EH (cell line): ENCODE data around the gene IQCN.

Experiments used
- DNase-seq: peaks from one replicate; pipeline ENCODE4 v3.0.0-alpha.2; 2015; ENCODE audit warnings: low read depth

The IQCN gene

DNA sequence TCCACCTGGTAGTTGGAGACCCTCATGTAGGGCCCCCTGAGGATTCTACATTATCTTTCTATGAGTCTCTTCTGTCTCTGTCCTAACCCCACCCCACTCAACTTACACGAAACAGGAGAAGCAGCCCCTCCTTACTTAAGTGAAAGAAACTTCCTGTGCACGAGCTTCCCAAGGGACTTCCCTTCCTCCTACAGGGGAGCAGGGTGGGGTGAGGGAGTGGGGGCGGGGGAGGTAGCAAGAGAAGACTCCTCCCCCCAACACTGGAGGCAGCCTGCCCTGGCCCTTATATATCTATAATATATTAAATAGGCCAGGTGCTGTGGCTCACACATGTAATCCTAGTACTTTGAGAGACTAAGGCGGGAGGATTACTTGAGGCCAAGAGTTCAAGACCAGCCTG, 42.5 kb downstream of the IQCN start:
- no peak for DNase-seq

DNA sequence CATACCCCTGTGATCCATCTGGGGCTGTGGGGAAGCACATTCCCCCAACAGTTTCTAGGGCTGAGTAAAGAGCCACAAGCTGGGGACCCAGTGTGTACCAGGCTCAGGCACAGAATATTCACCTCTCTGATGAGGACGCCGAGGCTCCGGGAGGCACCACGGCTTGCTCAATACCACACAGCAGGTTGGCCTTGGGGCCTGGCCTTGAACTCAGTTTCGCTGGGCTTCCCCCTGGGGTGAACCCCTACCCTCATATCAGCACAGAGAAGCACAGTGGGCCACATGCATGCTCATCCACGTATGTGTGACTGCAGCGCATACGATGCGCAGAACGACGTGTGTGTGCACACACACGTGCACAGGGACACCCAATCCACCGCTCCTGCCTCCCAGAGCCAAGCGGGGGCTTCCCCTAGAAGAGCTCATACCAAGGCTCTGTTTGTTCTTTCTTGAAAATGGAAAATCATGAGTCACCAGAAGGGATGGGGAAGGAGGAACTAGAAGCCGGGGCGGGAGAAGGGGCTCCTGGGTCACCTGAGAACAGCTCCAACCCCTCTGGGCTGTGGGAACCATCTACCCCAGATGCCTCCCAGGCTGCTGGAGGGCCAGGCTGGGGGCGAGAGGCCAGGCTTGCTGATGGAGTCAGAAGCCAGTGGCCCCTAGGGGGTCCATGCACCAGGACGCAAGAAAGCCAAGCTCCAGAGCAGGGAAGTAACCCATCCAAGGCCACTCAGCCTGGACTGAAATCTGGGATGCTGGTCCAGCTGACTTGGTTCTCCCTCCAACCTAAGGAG, 43.1 kb downstream of the IQCN start:
- DNase-seq, result no peak

DNA sequence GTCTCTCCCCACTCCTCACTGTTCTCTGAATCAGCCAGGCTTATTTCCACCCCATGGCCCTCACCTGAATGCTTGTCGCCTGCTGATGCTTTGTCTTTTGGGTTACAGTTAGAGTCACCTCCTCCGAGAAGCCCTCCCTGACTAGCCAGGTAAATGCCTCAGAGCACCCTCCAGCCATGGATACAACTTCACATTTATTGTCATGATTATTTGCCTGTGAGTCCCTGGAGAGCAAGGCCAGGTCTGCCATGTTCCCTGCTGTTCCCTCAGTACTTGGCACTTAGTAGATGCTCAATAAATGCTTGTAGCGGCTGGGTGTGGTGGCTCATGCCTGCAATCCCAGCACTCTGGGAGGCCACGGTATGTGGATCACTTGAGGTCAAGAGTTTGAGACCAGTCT, 44.3 kb downstream of the IQCN start:
- DNase-seq, result no peak

DNA sequence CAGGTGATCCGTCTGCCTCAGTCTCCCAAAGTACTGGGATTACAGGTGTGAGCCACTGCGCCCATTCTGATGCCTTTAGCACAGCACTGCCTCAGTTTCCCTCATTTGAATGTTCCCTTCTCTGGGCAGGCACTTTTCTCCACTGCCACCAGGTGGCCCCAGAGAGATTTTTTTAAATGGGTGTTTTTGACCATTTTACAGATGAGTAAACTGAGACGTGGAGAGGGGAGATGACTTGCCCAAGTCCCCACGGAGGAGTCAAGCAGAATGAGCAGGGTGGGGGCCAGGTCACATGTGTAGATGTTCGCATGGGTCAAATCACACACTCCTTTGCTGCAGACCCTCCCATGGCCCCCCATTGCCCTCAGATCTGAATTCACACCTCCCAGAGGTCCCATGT, 44.8 kb downstream of the IQCN start:
- no peak for DNase-seq

DNA sequence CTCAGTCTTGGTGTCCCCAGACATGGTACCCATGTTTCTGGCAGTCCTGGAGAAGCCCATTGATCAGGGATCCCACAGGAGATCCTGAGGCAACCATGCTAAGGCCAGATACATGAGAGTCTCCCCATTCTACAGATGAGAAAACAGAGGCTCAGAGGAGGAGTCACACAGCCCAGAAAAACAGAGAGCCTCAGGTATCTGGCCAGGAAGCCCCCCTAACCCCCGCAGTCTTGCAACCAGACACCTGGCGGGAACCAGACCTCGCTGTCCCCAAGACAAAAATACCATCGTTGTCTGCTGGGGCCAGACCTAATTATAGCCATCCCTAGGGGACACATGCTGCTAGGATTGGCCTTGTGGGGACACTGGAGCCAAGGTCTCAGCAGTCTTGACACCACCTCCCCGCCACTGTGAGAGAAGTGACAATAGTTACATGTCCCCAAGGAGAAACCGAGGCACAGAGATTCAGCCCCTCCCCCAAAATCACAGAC, 46.4 kb downstream of the IQCN start:
- DNase-seq, result no peak

DNA sequence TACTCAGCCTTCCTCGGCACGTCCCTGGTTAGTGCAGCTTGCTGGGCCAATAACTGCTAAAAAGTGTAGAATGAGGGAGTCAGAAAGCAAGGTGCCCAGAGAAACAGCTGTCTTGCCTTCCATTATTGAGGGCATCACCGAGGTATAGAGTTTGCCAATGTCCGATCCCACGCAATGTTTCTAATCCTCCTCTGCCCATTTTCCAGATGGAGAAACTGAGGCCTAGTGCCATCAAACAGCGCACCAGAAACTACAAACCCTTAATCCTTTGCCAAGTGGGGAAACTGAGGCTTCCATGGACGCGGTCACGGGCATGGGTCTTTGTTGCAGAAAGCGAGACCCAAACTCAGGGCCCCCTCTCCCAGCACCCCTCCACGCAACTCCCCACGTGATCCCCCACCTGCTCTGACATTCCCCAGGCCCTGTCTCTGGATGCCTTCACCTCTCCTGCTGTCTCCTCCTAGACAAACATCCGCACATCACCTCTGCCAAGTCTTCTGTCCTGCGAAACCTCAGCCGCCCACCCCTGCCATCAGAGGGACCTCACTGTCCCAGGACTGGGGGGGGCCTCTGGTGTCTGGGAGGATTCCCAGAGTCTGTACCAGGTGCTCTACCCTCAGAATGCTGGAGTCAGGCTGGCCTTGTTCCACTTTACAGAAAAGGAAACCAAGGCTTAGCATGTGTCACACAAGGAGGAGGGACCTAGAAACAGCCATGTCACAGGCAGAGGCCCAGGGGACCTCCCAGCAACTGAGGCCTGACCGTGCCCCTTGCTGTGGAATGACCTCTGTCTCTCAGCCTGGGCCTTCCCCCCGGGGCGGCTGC, 47.1 kb downstream of the IQCN start:
- DNase-seq, result no peak

DNA sequence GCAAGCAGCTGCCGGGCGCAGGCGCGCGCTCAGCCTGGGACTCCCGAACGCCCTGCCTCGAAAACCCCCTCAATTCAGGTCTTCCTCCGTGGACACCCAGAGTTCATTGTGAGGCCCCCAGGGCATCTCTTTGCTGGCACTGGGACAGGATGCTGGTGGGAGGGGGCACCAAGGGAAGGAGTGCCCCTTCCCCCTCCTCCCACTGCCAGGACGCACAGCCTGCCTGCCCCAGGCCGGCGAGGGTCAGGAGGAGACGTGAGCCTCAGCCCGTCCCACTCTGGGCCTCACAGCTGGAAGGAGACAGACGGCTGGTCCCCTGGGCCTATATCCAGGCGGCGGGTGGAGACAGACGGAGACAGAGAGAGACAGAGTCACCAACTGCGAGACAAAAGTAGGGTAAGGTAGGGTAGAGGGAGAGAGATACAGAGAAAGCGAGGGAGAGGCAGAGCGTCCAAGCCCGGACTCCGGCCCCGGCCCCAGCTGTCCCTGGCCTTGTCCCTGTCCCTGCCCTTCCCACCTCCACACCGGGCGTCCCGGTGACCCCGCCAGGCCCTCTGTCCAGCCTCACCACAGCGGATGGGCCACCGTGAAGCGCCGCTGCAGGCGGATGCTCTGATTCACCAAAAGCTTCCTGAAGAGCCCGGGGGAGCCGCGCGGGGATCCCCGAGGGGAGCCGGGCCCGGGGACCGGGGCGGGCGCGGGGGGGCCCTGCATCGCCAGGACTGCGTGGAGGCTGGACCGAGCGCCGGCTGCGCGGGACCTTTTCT, 48.4 kb downstream of the IQCN start, which contains the start of gene PDE4C:
TSS of gene PDE4C (minus strand) at position 737 of the 767 bp plus-strand sequence. CDS start at position 714, 23 bp downstream.
- peak; percentile 26 for DNase-seq

DNA sequence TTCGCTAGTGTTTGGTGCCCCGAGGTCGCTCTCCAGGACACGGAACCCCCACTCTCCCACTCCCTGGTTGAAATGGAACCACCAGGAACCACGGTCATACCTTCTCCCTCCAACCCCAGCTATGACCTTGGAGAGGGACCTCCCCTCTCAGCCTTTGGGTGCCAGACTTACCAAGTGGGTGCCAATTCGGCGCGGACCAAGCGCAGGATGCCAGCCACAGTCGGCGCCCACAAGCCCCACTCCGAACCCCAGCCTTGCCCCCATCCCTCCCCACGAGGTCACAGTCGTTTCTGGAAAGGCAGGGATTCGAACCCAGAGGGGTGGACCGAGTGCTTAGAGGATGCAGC, 48.9 kb downstream of the IQCN start:
- DNase-seq, result no peak

DNA sequence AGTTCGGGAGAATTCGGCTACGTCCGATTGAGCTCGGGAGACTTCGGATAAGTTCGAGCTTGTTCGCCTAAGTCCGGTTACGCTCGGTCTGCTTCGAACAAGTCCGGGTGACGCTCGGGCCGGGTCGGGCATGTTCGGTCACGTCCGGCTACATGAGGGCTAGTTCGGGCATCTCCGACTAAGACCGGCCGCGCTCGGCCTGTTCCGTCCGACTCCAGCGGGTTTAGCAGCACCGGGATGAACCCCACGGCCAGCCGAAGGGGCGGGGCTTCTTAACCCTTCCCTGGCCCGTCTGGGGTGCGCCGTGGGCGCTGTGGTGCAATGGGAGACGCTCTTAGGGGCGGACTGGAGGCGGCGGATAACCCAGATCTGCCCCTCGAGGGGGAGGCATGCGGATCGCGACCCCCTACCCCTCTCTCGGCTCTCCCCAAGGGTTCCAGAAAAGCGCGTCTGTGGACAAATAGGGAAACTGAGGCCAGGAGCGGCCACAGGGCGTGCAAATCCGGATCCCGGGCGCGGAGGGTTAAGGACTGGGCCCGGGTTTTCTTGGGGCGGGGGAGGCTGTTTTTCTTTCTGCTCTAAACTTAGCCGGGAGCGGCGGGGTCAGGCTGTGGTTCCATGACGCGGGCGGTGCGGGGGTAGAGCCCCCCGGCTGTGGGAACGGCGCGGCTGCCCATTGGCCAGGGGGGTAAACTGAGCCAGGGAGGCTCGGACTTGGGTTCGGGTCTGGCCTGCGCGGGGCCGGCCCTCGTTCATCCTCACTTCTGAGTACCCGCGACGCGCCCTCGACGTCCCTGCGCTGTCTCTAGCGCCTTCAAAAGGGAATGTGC, 49.5 kb downstream of the IQCN start:
- peak; percentile 97 for DNase-seq

DNA sequence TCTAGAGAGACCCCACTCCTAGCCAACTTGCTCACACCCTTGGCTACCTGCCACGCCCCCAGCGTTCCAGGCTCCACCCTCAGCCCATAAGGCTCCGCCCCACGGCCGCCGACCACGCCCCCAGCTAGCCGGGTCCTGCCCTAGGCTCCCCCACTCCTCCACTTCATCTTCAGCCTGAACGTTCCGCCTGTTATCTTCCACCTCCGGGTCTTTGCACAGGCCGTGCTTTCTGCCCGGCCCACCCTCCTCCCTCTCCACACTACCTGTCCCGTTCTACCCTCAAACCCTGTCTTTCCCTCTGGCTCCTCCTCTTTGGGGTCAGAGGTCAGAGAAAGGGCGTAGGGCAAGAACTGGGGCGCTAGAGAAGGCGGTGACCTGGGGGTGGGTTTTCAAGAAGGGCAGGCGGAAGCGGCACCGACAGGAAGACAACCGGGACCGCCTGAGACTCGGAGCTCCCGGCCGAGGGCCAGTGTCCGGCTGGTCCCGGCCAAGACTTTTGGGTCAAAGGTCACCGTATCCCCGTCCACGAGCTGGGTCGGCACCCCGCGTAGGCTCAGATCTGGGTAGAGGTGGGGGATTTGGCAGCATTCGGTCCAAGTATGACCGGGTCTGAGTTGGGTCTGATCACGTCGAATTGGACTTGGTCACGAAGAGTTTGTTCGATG, 50.3 kb downstream of the IQCN start:
- no peak for DNase-seq

DNA sequence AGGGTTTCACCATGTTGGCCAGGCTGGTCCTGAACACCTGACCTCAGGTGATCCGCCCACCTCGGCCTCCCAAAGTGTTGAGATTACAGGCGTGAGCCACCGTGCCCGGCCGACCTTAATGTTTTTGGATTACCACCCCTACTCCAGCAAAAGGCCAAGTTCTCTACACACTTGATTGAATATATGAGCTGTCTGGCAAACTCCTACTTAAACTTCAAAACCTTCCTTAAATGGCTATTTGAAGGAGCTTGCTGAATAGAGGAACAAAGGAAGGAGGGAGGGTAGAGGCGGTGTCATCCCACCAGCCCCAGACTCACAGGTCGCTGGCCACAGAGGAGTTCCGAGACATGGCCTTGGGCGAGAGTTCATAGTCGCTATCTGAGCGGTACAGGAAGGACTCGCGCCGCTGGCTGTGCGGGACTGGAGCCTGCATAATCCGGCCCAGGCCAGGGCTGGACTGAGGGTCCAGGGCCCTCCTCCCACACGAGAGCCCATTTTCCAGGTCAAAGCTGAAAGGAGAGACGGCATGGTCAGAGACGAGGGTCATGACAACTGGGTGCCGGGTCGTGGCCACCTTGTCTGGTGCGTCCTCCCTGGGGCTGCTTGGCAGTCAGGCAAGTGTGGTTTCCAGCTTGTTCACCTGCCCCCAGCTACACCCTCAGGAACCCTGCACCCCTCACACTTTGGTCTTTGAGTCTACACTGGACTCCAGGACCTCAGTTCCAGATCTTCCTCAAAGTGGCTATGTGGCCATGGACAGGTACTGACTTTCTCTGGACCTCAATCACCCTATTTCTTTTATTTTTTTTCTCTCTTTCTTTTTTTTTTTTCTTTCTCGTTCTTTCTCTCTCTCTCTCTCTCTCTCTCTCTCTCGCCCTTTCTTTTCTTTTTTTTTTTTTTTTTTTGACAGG, 52.2 kb downstream of the IQCN start:
- no peak for DNase-seq

DNA sequence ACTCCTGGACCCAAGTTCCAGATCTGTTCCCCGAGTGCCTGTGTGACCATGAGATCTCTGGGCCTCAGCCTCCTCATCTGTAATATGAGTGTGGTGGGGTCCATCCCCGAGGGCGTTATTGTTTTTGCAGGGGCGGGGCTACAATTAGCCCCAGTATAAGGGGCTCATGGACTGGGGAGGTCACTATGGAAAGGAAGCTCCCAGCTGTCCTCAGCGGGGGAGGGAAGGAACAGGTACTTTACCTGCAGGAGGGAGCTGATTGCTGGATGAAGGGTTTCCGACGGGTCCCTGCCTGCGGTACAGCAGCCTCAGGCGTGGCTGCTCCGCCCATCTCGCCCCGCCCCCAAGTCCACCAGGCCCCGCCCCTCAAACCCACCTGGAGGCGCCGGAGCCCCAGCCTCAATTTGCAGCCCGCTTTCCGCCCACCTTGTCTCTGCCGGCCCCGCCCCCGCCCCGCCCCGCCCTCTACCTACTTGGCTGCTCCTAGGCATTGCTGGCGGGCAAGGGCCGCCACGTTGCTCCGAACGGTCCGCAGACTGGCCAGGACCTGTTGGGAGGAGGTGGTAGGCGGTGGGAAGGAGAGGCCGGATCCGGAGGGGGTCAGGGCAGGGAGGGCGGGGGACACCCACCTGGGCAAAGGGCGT, 53.5 kb downstream of the IQCN start:
- no peak for DNase-seq

DNA sequence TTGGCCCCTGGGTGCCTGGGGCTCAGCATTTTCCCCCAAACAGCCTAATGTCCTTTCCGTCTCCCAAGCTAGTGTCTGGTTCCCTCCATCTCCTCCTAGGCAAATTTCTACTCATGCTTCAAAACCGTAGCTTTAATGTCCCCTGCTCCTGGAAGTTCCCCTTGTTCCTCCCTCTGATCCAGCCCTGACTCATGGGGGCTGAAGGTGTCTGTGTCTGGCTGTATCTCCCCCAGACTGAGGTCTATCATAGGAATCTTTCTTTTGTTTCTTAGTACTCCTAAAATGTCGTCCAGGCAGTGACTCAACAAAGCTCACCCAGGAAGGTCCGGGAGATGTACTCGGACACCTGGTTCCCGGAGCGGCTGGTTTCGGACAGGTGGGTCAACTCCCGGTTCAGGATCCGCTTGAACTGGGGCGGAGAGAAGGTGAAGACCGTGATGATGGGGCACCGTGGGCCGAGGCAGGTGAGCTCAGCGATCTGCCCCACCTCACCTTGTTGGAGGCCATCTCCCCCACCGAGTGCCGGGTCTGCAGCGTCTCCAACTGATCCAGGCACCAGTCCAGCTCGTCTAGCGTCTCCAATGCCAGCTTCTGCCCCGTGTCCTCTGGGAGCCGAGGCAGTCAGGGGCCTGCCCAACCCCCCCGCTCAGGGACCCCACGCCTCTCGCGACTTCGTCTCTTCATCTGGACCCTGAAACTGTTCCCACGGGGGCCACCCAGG, 54.2 kb downstream of the IQCN start:
- DNase-seq, result no peak

DNA sequence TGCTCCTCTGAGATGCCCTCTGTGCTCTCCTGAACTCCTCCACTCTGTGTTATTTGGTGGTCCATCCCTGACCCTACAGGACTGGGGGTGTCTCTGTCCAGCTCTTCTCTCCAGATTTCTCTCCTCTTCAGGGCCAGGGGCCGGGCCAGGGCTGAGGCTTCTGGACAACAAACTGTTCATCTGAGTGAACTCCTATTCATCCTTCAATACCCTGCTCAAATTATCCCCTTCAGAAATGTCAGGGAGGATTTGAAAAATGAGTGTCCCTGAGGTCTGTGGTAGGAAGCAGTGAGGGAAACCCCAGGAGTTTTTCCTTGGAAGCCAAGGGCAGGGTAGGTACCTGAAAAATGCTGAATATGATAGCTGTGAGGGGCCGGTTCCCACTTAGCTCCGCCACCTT, 55.7 kb downstream of the IQCN start:
- no peak for DNase-seq

DNA sequence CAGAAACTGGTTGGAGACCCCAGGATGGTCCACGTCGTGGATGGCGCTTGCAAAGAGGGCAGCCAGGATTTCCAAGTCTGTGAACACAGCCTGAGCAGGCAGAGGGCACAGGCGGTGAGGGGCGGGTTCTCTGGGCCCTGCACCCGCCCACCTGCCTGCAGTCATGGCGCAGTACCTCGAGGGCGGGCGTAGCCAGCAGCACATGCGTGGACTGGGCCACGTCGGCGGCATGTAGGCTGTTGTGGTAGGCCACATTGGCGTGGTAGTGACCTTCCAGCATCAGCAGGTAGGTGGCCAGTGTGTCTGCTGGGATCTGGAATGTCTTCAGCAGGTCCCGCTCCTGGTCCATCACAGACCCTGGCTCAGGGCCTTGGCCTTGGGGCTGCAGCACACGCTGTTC, 56.1 kb downstream of the IQCN start:
- no peak for DNase-seq

DNA sequence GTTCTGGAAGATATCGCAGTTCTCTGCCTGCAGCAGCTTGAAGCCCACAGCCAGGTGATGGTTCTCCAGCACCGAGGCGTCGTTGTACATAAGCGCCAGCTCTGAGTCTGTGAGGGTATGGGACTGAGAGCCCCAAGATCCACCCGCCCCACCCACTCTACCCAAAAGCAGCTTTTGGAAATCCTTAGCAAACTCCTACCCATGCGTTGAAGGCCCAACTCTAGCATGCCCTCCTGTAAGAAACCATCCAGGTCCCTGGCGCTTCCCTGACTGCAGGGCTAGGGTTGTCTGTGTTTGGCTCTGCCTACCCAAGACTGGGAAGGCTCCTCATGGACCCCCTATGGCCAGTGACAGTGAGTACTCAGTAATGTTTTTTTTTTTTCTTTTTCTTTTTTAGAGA, 57.5 kb downstream of the IQCN start:
- DNase-seq, result no peak

DNA sequence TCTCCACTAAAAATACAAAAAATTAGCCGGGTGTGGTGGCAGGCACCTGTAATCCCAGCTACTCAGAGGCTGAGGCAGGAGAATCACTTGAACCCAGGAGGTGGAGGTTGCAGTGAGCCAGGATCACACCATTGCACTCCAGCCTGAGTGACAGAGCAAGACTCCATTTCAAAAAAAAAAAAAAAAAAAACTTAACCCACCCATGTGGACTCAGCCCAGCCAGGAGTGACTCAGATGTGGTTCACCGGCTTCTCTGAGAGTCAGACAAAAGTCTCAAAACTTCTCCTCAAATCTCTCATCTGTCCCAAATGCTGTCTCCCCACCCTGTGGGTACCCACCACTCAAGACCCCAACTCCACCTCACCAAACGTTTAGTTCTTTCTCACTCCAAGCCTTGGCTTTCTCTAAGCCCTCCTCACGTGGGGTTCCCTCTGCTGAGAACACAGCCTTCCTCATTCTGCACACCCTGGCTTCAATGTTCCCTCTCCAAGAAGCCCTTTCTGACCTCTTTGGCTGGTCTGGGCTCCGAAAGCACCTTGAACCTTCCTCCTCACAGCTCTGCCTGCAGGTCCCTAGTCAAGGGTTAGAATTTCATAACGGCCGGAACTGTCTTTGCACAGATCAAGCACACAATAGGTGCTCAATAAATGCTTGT, 59.3 kb downstream of the IQCN start:
- DNase-seq, result peak; percentile 57

DNA sequence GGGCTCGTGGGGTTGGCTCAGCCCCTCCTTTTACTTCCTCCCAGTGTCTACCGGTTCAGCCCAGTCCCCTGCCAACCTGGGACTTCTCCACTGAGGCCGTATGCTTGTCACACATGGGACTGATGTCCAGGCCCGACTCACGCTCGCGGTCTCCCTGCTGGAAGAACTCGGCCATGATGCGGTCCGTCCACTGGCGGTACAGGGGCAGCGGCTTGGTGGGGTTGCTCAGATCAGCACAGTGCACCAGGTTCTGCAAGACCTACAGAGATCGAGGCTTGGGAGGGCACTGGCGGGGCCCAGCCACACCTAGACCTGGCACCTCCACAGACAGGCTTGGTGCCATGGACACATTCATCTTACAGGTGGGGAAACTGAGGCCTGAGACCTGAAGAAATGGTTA, 62.6 kb downstream of the IQCN start:
- no peak for DNase-seq
